Uterus (tissue), 2 donors: ENCODE measurements around the gene RAB29.

Source experiments
- CTCF ChIP-seq, 4 experiments: fragments of 200-600 bp in 2 of 4; fragments of 450-650 bp in 2 of 4; sonication (generic) in 2 of 4; IDR thresholded peaks; one replicate each; pipeline ENCODE4 v1.5.1; 2016 to 2019; ENCODE audit warnings: antibody characterized with exemption in 4 of 4, mild to moderate bottlenecking in 2 of 4, moderate library complexity in 1 of 4
- POLR2A ChIP-seq, 2 donors: fragments of 450-650 bp; IDR thresholded peaks; one replicate each; pipeline ENCODE4 v1.6.1; 2016; ENCODE audit warnings: antibody characterized with exemption in 2 of 2, mild to moderate bottlenecking in 1 of 2, moderate library complexity in 1 of 2

- TF ChIP-seq CTCF (IDR thresholded peaks at IDR 0.05) (no peak), POLR2A (IDR thresholded peaks at IDR 0.05) (no peak)
These were observed 18.7 kb downstream of the RAB29 start for GRCh38 chr1:205756552-205756951.
